SK-N-SH treated with all-trans-retinoic acid at 6 μM for 48 hours (cell line): ENCODE results near the gene TEX2.

Experiments
- ATAC-seq: fragments of 200-7000 bp; cut with Tn5 transposase; 3 replicates; pipeline ENCODE4 v1.9.1; 2020; ENCODE audit warnings: mild to moderate bottlenecking, moderate library complexity
- ARNTL ChIP-seq: fragments of 450-650 bp; formaldehyde crosslinking; IDR thresholded peaks from 2 replicates; pipeline ENCODE4 v1.5.0; 2020; ENCODE audit warnings: low read depth, mild to moderate bottlenecking, moderate library complexity, borderline replicate concordance
- BACH2 ChIP-seq: fragments of 250-450 bp; sonication (Bioruptor Pico); IDR thresholded peaks from 2 replicates; pipeline ENCODE4 v1.9.0; 2021; ENCODE audit warnings: mild to moderate bottlenecking, borderline replicate concordance
- CSDC2 ChIP-seq: fragments of 250-450 bp; sonication (Bioruptor Pico); IDR thresholded peaks from 2 replicates; pipeline ENCODE4 v1.5.0; 2020; ENCODE audit warnings: mild to moderate bottlenecking, moderate library complexity
- ESRRG ChIP-seq: fragments of 250-450 bp; sonication (Bioruptor Pico); IDR thresholded peaks from 2 replicates; pipeline ENCODE4 v1.6.1; 2021; ENCODE audit warnings: mild to moderate bottlenecking
- GLIS3 ChIP-seq: fragments of 250-450 bp; sonication (Bioruptor Pico); IDR thresholded peaks from 2 replicates; pipeline ENCODE4 v1.5.0; 2020; ENCODE audit warnings: mild to moderate bottlenecking, moderate library complexity
- ISL1 ChIP-seq: fragments of 250-450 bp; sonication (Bioruptor Pico); IDR thresholded peaks from 2 replicates; pipeline ENCODE4 v2.1.2; 2022; ENCODE audit warnings: mild to moderate bottlenecking, moderate library complexity
- OSR1 ChIP-seq: fragments of 250-450 bp; sonication (Bioruptor Pico); IDR thresholded peaks from 2 replicates; pipeline ENCODE4 v1.8.0; 2022; ENCODE audit warnings: moderate library complexity, mild to moderate bottlenecking, inconsistent platforms
- PPARA ChIP-seq: fragments of 250-450 bp; sonication (Bioruptor Pico); IDR thresholded peaks from 2 replicates; pipeline ENCODE4 v1.5.0; 2020; ENCODE audit warnings: mild to moderate bottlenecking, borderline replicate concordance
- RARB ChIP-seq: fragments of 250-450 bp; sonication (Bioruptor Pico); IDR thresholded peaks from 2 replicates; pipeline ENCODE4 v1.8.0; 2021; ENCODE audit warnings: mild to moderate bottlenecking, moderate library complexity
- SNAI2 ChIP-seq: fragments of 250-450 bp; sonication (Bioruptor Pico); IDR thresholded peaks from 2 replicates; pipeline ENCODE4 v1.5.0; 2020; ENCODE audit warnings: mild to moderate bottlenecking, moderate library complexity
- TOX ChIP-seq: fragments of 250-450 bp; sonication (Bioruptor Pico); IDR thresholded peaks from 2 replicates; pipeline ENCODE4 v1.8.0; 2021; ENCODE audit warnings: mild to moderate bottlenecking, moderate library complexity, borderline replicate concordance
- ZFP3 ChIP-seq: fragments of 250-450 bp; sonication (Bioruptor Pico); IDR thresholded peaks from 2 replicates; pipeline ENCODE4 v1.5.0; 2020; ENCODE audit warnings: mild to moderate bottlenecking, moderate library complexity
- ZFP30 ChIP-seq: fragments of 450-650 bp; formaldehyde crosslinking; IDR thresholded peaks from 2 replicates; pipeline ENCODE4 v1.5.0; 2022; ENCODE audit warnings: mild to moderate bottlenecking, moderate library complexity
- ZNF70 ChIP-seq: fragments of 450-650 bp; formaldehyde crosslinking; IDR thresholded peaks from 2 replicates; pipeline ENCODE4 v1.5.0; 2020; ENCODE audit warnings: mild to moderate bottlenecking, moderate library complexity
- ZNF8 ChIP-seq: fragments of 450-650 bp; formaldehyde crosslinking; IDR thresholded peaks from 2 replicates; pipeline ENCODE4 v1.5.0; 2020; ENCODE audit warnings: mild to moderate bottlenecking, moderate library complexity
- TF ChIP-seq, protein P1 (sequence below): fragments of 250-450 bp; sonication (Bioruptor Pico); IDR thresholded peaks from 2 replicates; pipeline ENCODE4 v1.5.1; 2020; ENCODE audit warnings: low read depth, mild to moderate bottlenecking, moderate library complexity
- TF ChIP-seq, protein P2 (sequence below): fragments of 250-450 bp; sonication (Bioruptor Pico); IDR thresholded peaks from 2 replicates; pipeline ENCODE4 v1.5.0; 2020; ENCODE audit warnings: mild to moderate bottlenecking, moderate library complexity
- TF ChIP-seq, protein P3 (sequence below): fragments of 250-450 bp; sonication (Bioruptor Pico); IDR thresholded peaks from 2 replicates; pipeline ENCODE4 v1.5.1; 2021; ENCODE audit warnings: mild to moderate bottlenecking, moderate library complexity
- TF ChIP-seq, protein P4 (sequence below): fragments of 250-450 bp; sonication (Bioruptor Pico); IDR thresholded peaks from 2 replicates; pipeline ENCODE4 v1.8.0; 2021; ENCODE audit warnings: low read depth, mild to moderate bottlenecking, moderate library complexity, borderline replicate concordance

The TEX2 gene

DNA sequence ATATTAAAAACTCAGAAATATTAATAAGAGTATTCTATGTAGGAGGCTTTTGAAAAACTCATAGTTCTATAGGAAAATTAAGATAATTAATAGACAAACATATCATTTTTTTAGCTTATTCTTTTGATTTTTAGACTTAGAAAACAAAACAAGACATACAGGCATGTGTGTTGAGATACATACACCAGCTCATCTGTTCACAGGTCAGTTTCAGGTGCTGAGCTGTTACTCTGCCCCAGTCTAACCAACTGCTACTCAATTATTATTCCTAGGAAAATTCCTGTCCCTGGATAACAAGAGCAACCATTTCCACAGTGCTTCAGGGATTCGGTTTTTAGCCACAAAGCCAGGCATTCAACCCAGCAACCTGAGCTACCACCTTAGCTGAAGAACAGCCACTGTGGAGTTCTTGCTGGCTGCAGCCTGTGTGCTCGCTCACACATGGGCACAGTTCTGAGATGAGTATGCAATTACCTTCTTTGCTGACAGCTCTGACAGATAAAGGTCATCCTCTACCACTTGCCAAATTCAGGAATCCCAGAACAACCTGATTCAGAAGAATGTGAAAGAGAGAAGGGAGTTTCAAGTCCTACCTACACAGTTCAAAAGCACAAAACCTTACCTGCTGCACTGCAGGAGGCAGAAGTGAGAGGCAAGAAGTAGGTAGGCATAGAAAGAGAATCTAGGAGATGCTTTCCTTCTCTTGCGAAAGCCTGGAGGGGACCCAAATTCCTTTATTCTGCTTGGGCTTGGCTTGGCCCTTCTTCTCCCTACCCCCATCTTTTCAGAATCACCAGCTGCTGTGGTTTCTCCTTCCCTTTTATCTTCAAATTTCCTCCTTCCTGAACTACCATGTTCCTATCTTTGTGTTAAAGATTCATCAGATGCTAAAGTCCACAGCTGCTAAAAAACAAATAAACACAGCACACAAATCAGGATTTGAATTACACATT is 62.7 kb downstream of the TEX2 start:
- ATAC-seq: peak; percentile 14; the same call in 2 of the 3 replicates
- TF ChIP-seq ARNTL (CRISPR knock-in tag) (no peak), GLIS3 (CRISPR knock-in tag) (no peak), RARB (CRISPR knock-in tag) (no peak), ESRRG (CRISPR knock-in tag) (no peak), ZFP3 (no peak), ISL1 (CRISPR knock-in tag) (no peak), CSDC2 (no peak), BACH2 (CRISPR knock-in tag) (no peak), ZNF8 (CRISPR knock-in tag) (no peak)
- TF ChIP-seq, protein P1, sequence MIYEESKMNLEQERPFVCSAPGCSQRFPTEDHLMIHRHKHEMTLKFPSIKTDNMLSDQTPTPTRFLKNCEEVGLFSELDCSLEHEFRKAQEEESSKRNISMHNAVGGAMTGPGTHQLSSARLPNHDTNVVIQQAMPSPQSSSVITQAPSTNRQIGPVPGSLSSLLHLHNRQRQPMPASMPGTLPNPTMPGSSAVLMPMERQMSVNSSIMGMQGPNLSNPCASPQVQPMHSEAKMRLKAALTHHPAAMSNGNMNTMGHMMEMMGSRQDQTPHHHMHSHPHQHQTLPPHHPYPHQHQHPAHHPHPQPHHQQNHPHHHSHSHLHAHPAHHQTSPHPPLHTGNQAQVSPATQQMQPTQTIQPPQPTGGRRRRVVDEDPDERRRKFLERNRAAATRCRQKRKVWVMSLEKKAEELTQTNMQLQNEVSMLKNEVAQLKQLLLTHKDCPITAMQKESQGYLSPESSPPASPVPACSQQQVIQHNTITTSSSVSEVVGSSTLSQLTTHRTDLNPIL: no peak
- TF ChIP-seq, protein P2, sequence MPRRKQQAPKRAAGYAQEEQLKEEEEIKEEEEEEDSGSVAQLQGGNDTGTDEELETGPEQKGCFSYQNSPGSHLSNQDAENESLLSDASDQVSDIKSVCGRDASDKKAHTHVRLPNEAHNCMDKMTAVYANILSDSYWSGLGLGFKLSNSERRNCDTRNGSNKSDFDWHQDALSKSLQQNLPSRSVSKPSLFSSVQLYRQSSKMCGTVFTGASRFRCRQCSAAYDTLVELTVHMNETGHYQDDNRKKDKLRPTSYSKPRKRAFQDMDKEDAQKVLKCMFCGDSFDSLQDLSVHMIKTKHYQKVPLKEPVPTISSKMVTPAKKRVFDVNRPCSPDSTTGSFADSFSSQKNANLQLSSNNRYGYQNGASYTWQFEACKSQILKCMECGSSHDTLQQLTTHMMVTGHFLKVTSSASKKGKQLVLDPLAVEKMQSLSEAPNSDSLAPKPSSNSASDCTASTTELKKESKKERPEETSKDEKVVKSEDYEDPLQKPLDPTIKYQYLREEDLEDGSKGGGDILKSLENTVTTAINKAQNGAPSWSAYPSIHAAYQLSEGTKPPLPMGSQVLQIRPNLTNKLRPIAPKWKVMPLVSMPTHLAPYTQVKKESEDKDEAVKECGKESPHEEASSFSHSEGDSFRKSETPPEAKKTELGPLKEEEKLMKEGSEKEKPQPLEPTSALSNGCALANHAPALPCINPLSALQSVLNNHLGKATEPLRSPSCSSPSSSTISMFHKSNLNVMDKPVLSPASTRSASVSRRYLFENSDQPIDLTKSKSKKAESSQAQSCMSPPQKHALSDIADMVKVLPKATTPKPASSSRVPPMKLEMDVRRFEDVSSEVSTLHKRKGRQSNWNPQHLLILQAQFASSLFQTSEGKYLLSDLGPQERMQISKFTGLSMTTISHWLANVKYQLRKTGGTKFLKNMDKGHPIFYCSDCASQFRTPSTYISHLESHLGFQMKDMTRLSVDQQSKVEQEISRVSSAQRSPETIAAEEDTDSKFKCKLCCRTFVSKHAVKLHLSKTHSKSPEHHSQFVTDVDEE (CRISPR knock-in tag): no peak
- TF ChIP-seq, protein P3, sequence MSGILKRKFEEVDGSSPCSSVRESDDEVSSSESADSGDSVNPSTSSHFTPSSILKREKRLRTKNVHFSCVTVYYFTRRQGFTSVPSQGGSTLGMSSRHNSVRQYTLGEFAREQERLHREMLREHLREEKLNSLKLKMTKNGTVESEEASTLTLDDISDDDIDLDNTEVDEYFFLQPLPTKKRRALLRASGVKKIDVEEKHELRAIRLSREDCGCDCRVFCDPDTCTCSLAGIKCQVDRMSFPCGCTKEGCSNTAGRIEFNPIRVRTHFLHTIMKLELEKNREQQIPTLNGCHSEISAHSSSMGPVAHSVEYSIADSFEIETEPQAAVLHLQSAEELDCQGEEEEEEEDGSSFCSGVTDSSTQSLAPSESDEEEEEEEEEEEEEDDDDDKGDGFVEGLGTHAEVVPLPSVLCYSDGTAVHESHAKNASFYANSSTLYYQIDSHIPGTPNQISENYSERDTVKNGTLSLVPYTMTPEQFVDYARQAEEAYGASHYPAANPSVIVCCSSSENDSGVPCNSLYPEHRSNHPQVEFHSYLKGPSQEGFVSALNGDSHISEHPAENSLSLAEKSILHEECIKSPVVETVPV (CRISPR knock-in tag): no peak

DNA sequence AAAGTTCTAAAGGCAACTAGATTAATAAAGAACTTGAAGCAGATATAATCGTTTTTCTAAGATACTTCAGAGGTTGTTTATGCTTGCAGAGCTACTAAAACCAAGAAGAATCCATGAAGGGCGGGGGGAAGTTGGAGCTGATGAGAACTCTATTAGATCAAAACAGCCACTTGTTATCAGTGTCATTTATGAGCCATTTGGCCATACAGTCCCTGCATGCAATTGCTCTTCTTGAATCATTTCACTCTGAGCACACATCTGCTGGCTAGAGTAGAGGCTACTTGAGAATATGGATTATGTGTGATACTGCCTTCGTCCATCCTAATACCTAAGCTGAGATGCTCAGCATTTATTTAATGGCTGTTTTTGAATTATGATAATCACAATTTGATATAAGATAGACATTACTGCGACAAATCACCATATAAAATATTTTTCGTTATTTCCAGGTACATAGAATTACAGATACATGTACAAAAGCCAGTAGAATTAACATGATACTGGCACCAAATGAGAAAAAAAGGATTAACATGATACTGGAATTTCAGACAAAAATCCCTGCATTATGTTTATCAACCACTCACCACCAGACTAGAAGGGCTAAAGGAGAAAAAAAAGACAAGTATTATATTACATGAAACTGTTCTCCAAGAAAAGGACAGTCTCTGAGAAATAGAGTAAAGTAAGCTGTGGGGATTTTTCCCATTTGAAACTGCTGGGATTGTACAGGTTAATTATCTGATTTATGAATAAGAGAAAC is 64.5 kb downstream of the TEX2 start:
- no peak for ATAC-seq
- TF ChIP-seq OSR1 (no peak), CSDC2 (no peak), BACH2 (CRISPR knock-in tag) (no peak)

DNA sequence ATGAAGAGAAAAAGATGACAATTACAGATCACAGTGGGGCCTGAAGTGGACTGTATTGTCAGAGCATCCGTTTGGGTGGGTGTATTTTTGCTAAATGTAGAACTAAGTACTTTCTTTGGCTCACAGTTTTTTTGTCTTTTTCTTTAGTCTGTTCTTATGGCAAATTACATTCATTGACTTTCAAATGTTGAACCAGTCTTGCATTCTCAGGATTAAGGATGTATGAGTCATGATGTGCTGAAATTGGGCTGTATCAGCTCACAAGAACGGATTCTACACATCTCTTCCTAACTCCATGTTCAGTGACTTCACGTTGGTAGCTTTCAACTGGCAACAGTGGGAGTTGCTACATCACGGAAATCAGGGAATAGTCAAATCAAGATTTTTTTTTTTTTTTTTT is 66.5 kb downstream of the TEX2 start:
- peak; percentile 77 for ATAC-seq
- TF ChIP-seq GLIS3 (CRISPR knock-in tag) (no peak), PPARA (CRISPR knock-in tag) (no peak), BACH2 (CRISPR knock-in tag) (no peak), TOX (no peak), ISL1 (CRISPR knock-in tag) (no peak), ZNF8 (CRISPR knock-in tag) (no peak), ZFP30 (no peak), ZNF70 (CRISPR knock-in tag) (no peak), SNAI2 (CRISPR knock-in tag) (no peak)
- TF ChIP-seq, protein P3 (CRISPR knock-in tag): no peak
- TF ChIP-seq, protein P4, sequence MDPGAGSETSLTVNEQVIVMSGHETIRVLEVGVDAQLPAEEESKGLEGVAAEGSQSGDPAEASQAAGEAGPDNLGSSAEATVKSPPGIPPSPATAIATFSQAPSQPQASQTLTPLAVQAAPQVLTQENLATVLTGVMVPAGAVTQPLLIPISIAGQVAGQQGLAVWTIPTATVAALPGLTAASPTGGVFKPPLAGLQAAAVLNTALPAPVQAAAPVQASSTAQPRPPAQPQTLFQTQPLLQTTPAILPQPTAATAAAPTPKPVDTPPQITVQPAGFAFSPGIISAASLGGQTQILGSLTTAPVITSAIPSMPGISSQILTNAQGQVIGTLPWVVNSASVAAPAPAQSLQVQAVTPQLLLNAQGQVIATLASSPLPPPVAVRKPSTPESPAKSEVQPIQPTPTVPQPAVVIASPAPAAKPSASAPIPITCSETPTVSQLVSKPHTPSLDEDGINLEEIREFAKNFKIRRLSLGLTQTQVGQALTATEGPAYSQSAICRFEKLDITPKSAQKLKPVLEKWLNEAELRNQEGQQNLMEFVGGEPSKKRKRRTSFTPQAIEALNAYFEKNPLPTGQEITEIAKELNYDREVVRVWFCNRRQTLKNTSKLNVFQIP (CRISPR knock-in tag): no peak
- TF ChIP-seq, all 23 proteins: peak for 0
